GM19025 (cell line): ENCODE measurements around the gene LRFN2.

Experiments
- ATAC-seq: cut with Tn5 transposase; IDR thresholded peaks from one replicate; pipeline ENCODE4 v1.9.1; 2021; ENCODE audit warnings: mild to moderate bottlenecking, low read depth, moderate library complexity; ENCODE audit not compliant: unreplicated experiment

Gene LRFN2

GRCh38 chr6:40523505-40524172, 63.5 kb downstream of the LRFN2 start:
- no peak for ATAC-seq

GRCh38 chr6:40521496-40521895, 65.7 kb downstream of the LRFN2 start:
- ATAC-seq = no peak

GRCh38 chr6:40520678-40521077, 66.5 kb downstream of the LRFN2 start:
- no peak for ATAC-seq

GRCh38 chr6:40520084-40520483, 67.1 kb downstream of the LRFN2 start:
- no peak for ATAC-seq

- no peak for ATAC-seq
These were observed 69.5 kb downstream of the LRFN2 start for GRCh38 chr6:40517654-40518053.

- ATAC-seq = no peak
These were observed 70.7 kb downstream of the LRFN2 start for GRCh38 chr6:40516429-40516828.

GRCh38 chr6:40512340-40512739, 74.8 kb downstream of the LRFN2 start:
- no peak for ATAC-seq

- no peak for ATAC-seq
These were observed 75.3 kb downstream of the LRFN2 start for GRCh38 chr6:40511884-40512283.

GRCh38 chr6:40510442-40510841, 76.7 kb downstream of the LRFN2 start:
- ATAC-seq = no peak

GRCh38 chr6:40509716-40510260, 77.4 kb downstream of the LRFN2 start:
- ATAC-seq = no peak

GRCh38 chr6:40509086-40509485, 78.1 kb downstream of the LRFN2 start:
- ATAC-seq = no peak

- ATAC-seq = no peak
These were observed 80.2 kb downstream of the LRFN2 start for GRCh38 chr6:40506954-40507353.

GRCh38 chr6:40505191-40505810, 81.9 kb downstream of the LRFN2 start:
- no peak for ATAC-seq

GRCh38 chr6:40504274-40504673, 82.9 kb downstream of the LRFN2 start:
- ATAC-seq = no peak

- no peak for ATAC-seq
These were observed 86.9 kb downstream of the LRFN2 start for GRCh38 chr6:40500227-40500626.

GRCh38 chr6:40499215-40499614, 87.9 kb downstream of the LRFN2 start:
- ATAC-seq = no peak

GRCh38 chr6:40498148-40498547, 89.0 kb downstream of the LRFN2 start:
- no peak for ATAC-seq

- no peak for ATAC-seq
These were observed 95.0 kb downstream of the LRFN2 start for GRCh38 chr6:40492187-40492586.

- ATAC-seq = no peak
These were observed 96.7 kb downstream of the LRFN2 start for GRCh38 chr6:40490508-40490907.

GRCh38 chr6:40489798-40490197, 97.4 kb downstream of the LRFN2 start:
- ATAC-seq = no peak

GRCh38 chr6:40486576-40486975, 100.6 kb downstream of the LRFN2 start:
- no peak for ATAC-seq

GRCh38 chr6:40485795-40486194, 101.4 kb downstream of the LRFN2 start:
- no peak for ATAC-seq
